DMS79 (cell line): ENCODE results near the gene ADAD2.

ENCODE experiments used
- DNase-seq: peaks from one replicate; lab custom pipeline; 2025; lab: John Stamatoyannopoulos, UW

Gene ADAD2

GRCh38 chr16:84190731-84191388 is at the start of gene ADAD2:
Gene ADAD2 (plus strand): TSS chr16:84191157. CDS start chr16:84191231, 74 bp downstream.
- DNase-seq: no peak

DNA sequence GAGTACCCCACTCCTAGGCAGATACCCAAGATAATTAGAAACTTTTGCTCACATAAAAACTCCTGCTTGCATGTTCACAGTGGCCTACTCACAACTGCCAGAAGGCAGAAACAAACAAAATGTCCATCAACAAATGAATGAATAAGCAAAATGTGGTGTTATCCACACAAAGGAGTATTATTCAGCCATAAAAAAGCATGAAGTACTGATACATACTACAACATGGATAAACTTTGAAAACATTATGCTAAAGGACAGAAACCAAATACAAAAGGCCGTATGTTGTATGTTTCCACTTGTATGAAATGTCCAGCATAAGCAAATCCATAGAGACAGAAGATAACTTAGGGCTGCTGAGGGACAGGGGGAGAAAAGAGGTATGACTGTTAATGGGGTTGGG is 47.9 kb upstream of the ADAD2 start:
- DNase-seq: no peak

GRCh38 chr16:84143784-84144199 is 47.2 kb upstream of the ADAD2 start:
- no peak for DNase-seq

DNA sequence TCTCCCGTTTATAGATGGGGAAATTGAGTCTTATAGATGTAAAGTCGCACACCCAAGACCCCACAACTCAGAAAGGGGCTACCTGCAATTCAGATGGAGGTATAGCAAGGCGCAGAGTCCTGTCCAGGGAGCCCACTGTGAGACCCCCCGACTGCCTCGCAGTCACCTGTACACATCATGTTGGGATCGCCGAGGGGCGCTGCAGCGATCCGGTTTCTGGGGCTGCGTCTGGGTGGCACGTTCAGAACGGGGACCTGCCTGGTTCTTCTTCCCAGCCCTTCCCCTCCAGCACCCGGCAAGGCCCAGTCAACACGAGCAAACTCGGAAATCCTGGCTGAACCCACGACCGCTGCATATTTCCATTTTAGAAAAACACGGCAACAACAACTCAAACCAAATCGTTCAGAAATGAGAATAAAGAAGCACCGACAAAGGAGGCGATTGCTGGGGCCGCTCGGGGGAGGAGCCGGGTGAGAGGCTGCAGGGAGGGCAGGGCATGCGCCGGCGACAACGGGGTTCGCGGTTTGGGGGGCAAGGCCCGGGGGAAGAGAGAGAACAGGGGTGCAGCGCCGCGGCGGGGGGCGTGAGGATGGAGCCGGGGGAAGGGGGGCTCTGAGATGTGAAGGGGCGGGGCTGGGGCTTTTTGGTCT is 46.6 kb upstream of the ADAD2 start:
- DNase-seq: no peak

DNA sequence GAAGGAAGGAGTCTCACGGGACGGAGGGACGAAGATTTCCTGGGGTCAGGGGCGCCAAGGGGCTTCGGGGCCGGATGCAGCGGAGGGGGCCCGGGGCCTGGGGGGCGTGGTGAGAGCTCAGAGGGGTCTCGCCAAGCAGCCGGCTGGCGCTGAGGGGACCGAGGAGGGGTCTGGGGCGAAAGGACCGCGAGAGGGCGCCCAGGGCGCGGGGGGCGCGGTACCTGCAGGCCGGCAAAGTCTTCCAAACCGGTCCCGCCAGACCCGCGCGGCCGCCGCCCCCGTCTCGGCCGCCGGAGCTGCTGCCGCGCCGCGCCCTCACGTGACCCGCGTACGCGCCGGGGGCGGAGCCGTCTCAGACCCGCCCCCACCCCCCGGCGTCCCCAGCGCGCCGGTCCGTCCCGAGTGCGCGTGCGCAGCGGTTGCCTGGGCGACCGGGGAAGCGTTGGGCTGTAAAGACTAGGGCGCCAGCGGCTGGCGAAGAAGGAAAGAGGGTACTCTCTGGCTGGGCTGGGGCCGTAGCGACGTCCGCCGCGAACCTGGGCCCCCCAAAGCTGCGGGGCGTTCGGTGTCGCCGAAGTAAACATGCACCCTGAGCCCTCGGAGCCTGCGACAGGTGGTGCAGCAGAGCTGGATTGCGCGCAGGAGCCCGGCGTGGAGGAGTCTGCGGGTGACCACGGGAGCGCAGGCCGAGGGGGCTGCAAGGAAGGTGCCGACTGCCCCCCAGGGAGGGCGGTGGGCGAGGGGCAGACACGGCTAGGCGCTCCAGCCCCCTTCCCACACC is 45.9 kb upstream of the ADAD2 start, which contains the start of the genes DNAAF1 and HSDL1:
Gene DNAAF1, plus strand, starts transcription at position 450 of the 781 bp plus-strand sequence. Its CDS starts 133 bp downstream, at position 583.
Gene HSDL1, minus strand, starts transcription at position 319 of the 781 bp plus-strand sequence. CDS start 13,856 bp downstream, outside the sequence.
- peak; percentile 27 for DNase-seq

DNA sequence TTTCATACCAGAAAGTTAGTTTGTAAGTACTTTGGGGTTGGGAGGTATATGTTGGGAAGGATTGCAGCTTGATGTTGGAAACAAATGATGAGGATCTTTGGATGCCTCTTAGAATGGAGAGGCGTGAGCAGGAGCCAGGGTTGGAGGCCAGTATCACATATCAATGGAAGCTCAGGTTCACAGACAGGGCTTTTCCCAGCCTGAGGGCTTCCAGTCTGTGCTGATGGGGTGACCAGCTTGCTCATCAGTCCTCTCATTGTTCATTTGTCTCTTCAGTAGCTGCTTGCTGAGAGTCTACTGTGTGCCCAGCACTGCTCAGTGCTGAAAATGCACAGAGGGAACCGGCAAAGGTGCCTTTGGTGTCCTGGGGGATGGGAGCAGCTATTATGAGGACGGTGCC is 40.0 kb upstream of the ADAD2 start:
- DNase-seq: no peak

DNA sequence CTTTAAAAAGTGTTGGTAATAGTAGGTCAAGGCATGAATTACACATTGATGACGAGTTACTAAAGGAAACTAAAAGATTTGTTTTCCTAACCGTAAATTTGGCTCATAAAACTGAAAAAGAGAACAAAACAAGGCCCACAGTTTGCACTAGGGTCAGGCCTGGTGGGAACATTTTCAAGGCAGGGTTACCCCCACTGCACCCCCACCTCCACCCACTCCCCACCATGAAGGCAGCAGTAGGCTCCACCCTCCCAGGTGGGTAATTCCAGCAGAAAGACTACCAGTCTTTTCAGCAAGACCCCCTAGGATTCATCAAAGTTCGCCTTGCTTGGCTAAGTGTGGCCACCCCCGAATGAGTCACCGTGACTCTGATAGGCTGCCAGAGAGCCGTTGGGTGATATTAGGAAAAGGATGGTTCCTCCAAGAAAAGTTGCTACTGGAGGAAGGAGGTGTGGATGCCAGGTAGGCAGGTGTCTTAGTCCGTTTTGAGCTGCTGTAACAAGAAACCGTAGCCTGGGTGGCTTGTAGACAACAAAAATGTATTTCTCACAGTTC is 37.2 kb upstream of the ADAD2 start:
- DNase-seq: no peak

DNA sequence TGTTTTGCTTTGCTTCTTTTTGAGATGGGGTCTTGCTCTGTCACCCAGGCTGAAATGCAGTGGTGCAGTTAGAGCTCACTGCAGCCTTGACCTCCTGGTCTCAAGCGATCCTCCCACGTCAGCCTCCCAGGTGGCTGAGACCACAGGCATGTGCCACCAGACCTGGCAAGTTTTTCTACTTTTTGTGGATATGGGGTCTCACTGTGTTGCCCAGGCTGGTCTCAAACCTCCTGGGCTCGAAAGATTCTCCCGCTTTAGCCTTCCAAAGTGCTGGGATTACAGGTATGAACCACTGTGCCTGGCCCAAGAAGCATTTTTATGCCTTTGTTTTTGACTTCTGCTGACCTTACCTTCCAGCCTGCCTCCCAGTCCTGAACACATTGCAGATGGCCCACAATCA is 35.7 kb upstream of the ADAD2 start:
- no peak for DNase-seq

GRCh38 chr16:84155771-84156170 is 35.2 kb upstream of the ADAD2 start:
- DNase-seq: no peak

- DNase-seq: no peak
Observed at GRCh38 chr16:84156342-84156784, 34.6 kb upstream of the ADAD2 start.

- DNase-seq: no peak
Observed at GRCh38 chr16:84159007-84159406, 31.9 kb upstream of the ADAD2 start.

GRCh38 chr16:84159800-84160199 is 31.2 kb upstream of the ADAD2 start:
- no peak for DNase-seq

- no peak for DNase-seq
Observed at GRCh38 chr16:84161037-84161436, 29.9 kb upstream of the ADAD2 start.

GRCh38 chr16:84161801-84162200 is 29.2 kb upstream of the ADAD2 start:
- DNase-seq: no peak

GRCh38 chr16:84165746-84166145 is 25.2 kb upstream of the ADAD2 start:
- DNase-seq: no peak

- no peak for DNase-seq
Observed at GRCh38 chr16:84166796-84167695, 23.9 kb upstream of the ADAD2 start.

DNA sequence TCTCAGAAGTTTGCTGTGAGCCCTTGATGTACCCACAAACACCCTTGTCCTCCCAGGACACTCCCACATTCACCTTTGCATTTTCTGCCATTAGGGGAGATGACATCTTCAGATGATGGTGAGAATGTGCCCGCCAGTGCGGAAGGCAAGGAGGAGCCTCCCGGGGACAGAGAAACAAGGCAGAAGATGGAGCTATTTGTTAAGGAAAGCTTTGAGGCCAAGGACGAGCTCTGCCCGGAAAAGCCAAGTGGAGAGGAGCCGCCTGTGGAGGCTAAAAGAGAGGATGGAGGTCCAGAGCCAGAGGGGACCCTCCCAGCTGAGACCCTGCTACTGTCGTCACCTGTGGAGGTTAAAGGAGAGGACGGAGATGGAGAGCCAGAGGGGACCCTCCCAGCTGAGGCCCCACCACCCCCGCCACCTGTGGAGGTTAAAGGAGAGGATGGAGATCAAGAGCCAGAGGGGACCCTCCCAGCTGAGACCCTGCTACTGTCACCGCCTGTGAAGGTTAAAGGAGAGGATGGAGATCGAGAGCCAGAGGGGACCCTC is 21.1 kb upstream of the ADAD2 start:
- DNase-seq: no peak

DNA sequence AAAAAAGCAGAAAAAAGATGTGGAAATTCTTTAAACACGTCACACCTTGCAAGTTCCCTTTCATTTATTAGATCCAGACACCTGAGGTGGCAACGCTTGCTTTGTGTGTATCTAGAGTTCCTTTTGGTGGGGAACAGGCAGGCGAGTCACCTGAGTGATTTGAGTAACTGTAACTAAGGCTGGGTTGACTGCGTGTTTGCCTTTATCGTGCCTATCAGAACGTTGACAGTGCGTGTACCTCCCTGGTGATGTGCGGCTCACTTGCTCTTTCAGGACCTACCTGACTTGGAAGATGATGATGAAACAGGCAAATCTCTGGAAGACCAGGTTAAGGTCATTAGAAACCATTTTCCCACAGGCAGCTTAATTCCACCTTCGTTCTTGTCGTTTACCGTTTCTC is 16.6 kb upstream of the ADAD2 start:
- no peak for DNase-seq

DNA sequence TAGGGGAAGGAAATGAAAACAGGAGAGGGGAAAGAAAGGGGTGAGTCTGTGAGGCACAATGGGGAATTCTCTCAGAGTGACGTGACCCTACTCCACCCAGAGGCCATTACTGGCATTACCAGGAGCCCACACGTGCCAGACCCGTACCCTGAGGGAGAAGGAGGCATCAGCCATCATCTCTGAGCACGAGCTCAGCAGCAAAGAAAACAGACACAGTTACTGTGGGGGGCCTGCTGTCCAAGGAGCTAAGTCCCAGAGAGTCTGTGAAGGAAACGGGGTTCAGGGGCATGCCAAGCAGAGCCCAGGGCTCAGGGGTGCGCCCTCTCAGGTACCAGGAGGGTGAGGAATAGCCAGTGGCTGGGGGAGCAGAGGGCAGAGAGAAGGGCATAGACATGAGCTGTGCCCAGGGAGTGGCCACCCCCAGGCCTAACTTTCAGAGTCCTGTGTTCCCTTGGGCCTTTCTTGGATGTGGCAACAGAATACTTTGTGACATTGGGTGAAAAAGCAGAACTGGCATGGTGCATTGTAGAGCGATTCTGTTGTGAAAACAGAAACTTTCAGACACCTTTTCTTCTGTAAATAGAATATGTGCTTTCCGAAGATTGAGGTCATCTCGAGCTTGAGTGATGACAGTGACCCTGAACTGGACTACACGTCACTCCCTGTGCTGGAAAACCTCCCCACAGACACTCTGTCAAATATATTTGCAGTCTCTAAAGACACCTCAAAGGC is 15.4 kb upstream of the ADAD2 start:
- DNase-seq: no peak
